Karpas-422 (cell line): ENCODE results near the gene CHIT1. TPM values are rescaled to one million over a fixed set of nuclear protein-coding genes. Genes with fewer than 3 reads are reported as not detected.
"Not testable (repeated sequence)": the region's sequence is repeated elsewhere in the genome, so short reads cannot be mapped to it uniquely, and the experiment has no call there.

Experiments used
- DNase-seq: peaks from one replicate; pipeline ENCODE4 v3.0.0-alpha.2; 2015
- H2AFZ ChIP-seq: fragments of 200-600 bp; sonication (generic); 2 replicates; pipeline ENCODE4 v1.6.1; 2014; ENCODE audit warnings: antibody characterized with exemption, low read length, mixed read lengths
- H3K27ac ChIP-seq: fragments of 200-600 bp; sonication (generic); 2 replicates; pipeline ENCODE4 v1.5.1; 2014; ENCODE audit warnings: mild to moderate bottlenecking, low read length, moderate library complexity
- H3K27me3 ChIP-seq: fragments of 200-600 bp; sonication (generic); 2 replicates; pipeline ENCODE4 v1.6.1; 2014; ENCODE audit warnings: low read length, mixed read lengths
- H3K36me3 ChIP-seq: fragments of 200-600 bp; sonication (generic); 2 replicates; pipeline ENCODE4 v1.6.1; 2014; ENCODE audit warnings: low read length, mixed read lengths; ENCODE audit not compliant: insufficient read depth
- H3K4me1 ChIP-seq: fragments of 200-600 bp; sonication (generic); 2 replicates; pipeline ENCODE4 v1.6.1; 2014; ENCODE audit warnings: mild to moderate bottlenecking, low read length, mixed read lengths
- H3K4me2 ChIP-seq: fragments of 200-600 bp; sonication (generic); 2 replicates; pipeline ENCODE4 v1.6.1; 2014; ENCODE audit warnings: low read length, low read depth, mild to moderate bottlenecking; ENCODE audit not compliant: poor library complexity, severe bottlenecking
- H3K4me3 ChIP-seq: fragments of 200-600 bp; sonication (generic); 2 replicates; pipeline ENCODE4 v1.5.1; 2014; ENCODE audit warnings: mild to moderate bottlenecking, antibody characterized with exemption, low read length, mixed read lengths
- H3K79me2 ChIP-seq: fragments of 200-600 bp; sonication (generic); 2 replicates; pipeline ENCODE4 v1.6.1; 2014; ENCODE audit warnings: mild to moderate bottlenecking, low read length, mixed read lengths
- H3K9ac ChIP-seq: fragments of 200-600 bp; sonication (generic); 2 replicates; pipeline ENCODE4 v1.6.0; 2014; ENCODE audit warnings: low read length
- H3K9me2 ChIP-seq: fragments of 200-600 bp; sonication (generic), shearing (Covaris generic); replicated peaks from 2 replicates; pipeline ENCODE4 v1.6.0; 2014; ENCODE audit warnings: mild to moderate bottlenecking, low read length, moderate library complexity; ENCODE audit not compliant: insufficient read depth
- H3K9me3 ChIP-seq: fragments of 300-700, 200-600 bp; sonication (generic); 2 replicates; pipeline ENCODE4 v1.6.1; 2014; ENCODE audit warnings: low read length, mixed read lengths
- H4K20me1 ChIP-seq: fragments of 200-600 bp; sonication (generic); 2 replicates; pipeline ENCODE4 v1.6.1; 2014; ENCODE audit warnings: mild to moderate bottlenecking, antibody characterized with exemption, low read length, low read depth; ENCODE audit not compliant: insufficient read depth
- total RNA-seq: library from RNA; depleted of rRNA; stranded (reverse); fragments of >200 nt; shearing (Covaris generic); gene quantifications from 2 replicates; pipeline ENCODE4 v1.2.3, GENCODE V29; 2014; ENCODE audit warnings: low replicate concordance

Gene CHIT1
- total RNA-seq, 1 experiment from 2014 or later, result 0.89 TPM

GRCh38 chr1:203238535-203238934, 9.1 kb upstream of the CHIT1 start:
- Histone ChIP-seq H3K9me2 (no peaks in the 10 kb centered on the region), H4K20me1 (no peaks in the 10 kb centered on the region), H3K79me2 (no peaks in the 10 kb centered on the region), H3K36me3 (no peaks in the 10 kb centered on the region), H3K27ac (no peak overlapping the region), H3K4me3 (no peak overlapping the region), H3K27me3 (no peaks in the 10 kb centered on the region; the same call in 1 of the 2 replicates), H3K4me1 (peaks cover 10% of the 10 kb centered on the region), H3K9ac (no peak overlapping the region), H3K9me3 (peaks cover 8% of the 10 kb centered on the region; the same call in 1 of the 2 replicates), H2AFZ (no peak overlapping the region), H3K4me2 (no peak overlapping the region)
- no peak for DNase-seq

DNA sequence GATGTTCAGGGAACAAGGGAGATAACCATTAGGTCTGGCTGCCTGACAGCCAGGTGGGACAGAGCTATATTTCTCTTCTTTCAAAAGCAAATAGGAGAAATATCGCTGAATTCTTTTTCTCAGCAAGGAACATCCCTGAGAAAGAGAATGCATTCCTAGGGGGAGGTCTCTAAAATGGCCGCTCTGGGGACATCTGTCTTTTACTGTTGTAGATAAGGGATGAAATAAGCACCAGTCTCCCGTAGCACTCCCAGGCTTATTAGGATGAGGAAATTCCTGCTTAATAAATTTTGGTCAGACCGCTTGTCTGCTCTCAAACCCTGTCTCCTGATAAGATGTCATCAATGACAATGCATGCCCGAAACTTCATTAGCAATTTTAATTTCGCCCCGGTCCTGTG, 5.4 kb upstream of the CHIT1 start:
- not testable (repeated sequence) for DNase-seq, H4K20me1 ChIP-seq, H2AFZ ChIP-seq, H3K36me3 ChIP-seq, H3K9ac ChIP-seq, H3K4me3 ChIP-seq, H3K4me2 ChIP-seq, H3K79me2 ChIP-seq, H3K27me3 ChIP-seq, H3K9me3 ChIP-seq, H3K4me1 ChIP-seq, H3K27ac ChIP-seq, H3K9me2 ChIP-seq

GRCh38 chr1:203228670-203229069, 803 bp downstream of the CHIT1 start:
- Histone ChIP-seq H2AFZ (no peak overlapping the region), H3K9me2 (no peaks in the 10 kb centered on the region), H3K9me3 (no peaks in the 10 kb centered on the region), H3K4me2 (no peak overlapping the region), H3K9ac (no peak overlapping the region), H3K27me3 (no peaks in the 10 kb centered on the region; the same call in 1 of the 2 replicates), H4K20me1 (no peaks in the 10 kb centered on the region), H3K4me1 (no peaks in the 10 kb centered on the region), H3K4me3 (no peak overlapping the region), H3K36me3 (no peaks in the 10 kb centered on the region), H3K79me2 (no peaks in the 10 kb centered on the region), H3K27ac (no peak overlapping the region)
- DNase-seq, result no peak

- Histone ChIP-seq H3K4me2 (no peak overlapping the region), H3K4me1 (no peaks in the 10 kb centered on the region), H3K36me3 (no peaks in the 10 kb centered on the region), H3K27ac (no peak overlapping the region), H3K27me3 (no peaks in the 10 kb centered on the region), H4K20me1 (no peaks in the 10 kb centered on the region), H3K4me3 (no peak overlapping the region), H3K79me2 (no peaks in the 10 kb centered on the region), H3K9me2 (no peaks in the 10 kb centered on the region), H3K9ac (no peak overlapping the region), H3K9me3 (no peaks in the 10 kb centered on the region), H2AFZ (no peak overlapping the region)
- no peak for DNase-seq
Measured at GRCh38 chr1:203227371-203228083, 1.9 kb downstream of the CHIT1 start.

DNA sequence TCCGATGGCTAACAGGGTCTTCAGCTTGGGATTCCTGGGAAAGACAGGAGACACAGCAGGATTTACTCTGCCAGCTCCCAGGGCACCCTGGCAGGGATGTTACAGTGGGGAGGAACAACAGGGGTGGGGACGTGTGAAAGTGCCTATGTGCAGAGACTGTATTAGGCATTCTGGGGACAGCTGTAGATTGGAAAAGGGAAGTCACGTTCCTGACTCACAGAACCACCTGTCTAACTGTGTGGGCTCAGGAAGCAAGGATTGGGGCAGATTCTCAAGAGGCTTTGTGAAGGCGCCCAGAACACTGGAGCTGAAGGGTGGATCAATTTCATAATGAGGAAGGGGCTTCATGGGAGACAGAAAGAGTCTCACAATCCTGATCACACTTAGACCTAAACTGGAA, 4.4 kb downstream of the CHIT1 start:
- DNase-seq, result no peak
- Histone ChIP-seq H3K4me1 (no peaks in the 10 kb centered on the region), H3K9ac (no peak overlapping the region), H3K79me2 (no peaks in the 10 kb centered on the region), H3K9me3 (no peaks in the 10 kb centered on the region), H3K9me2 (no peaks in the 10 kb centered on the region), H3K4me3 (no peak overlapping the region), H3K36me3 (no peaks in the 10 kb centered on the region), H2AFZ (no peak overlapping the region), H3K27me3 (no peaks in the 10 kb centered on the region), H4K20me1 (no peaks in the 10 kb centered on the region), H3K4me2 (no peak overlapping the region), H3K27ac (no peak overlapping the region)

GRCh38 chr1:203223012-203223775, 6.3 kb downstream of the CHIT1 start:
- Histone ChIP-seq H3K27ac (no peak overlapping the region), H3K4me3 (no peak overlapping the region), H3K9me2 (no peaks in the 10 kb centered on the region), H3K9ac (no peak overlapping the region), H3K9me3 (no peaks in the 10 kb centered on the region), H3K36me3 (no peaks in the 10 kb centered on the region), H3K4me2 (no peak overlapping the region), H2AFZ (no peak overlapping the region), H4K20me1 (no peaks in the 10 kb centered on the region), H3K4me1 (no peaks in the 10 kb centered on the region), H3K79me2 (no peaks in the 10 kb centered on the region), H3K27me3 (no peaks in the 10 kb centered on the region)
- no peak for DNase-seq

- no peak for DNase-seq
- Histone ChIP-seq H3K4me1 (peaks cover 17% of the 10 kb centered on the region), H3K4me2 (no peak overlapping the region), H3K36me3 (no peaks in the 10 kb centered on the region), H3K9me3 (no peaks in the 10 kb centered on the region), H3K27me3 (no peaks in the 10 kb centered on the region), H3K27ac (no peak overlapping the region), H3K79me2 (no peaks in the 10 kb centered on the region), H4K20me1 (no peaks in the 10 kb centered on the region; the same call in 1 of the 2 replicates), H3K4me3 (no peak overlapping the region), H2AFZ (no peak overlapping the region), H3K9ac (no peak overlapping the region), H3K9me2 (no peaks in the 10 kb centered on the region)
Measured at GRCh38 chr1:203219934-203220333, 9.5 kb downstream of the CHIT1 start.

DNA sequence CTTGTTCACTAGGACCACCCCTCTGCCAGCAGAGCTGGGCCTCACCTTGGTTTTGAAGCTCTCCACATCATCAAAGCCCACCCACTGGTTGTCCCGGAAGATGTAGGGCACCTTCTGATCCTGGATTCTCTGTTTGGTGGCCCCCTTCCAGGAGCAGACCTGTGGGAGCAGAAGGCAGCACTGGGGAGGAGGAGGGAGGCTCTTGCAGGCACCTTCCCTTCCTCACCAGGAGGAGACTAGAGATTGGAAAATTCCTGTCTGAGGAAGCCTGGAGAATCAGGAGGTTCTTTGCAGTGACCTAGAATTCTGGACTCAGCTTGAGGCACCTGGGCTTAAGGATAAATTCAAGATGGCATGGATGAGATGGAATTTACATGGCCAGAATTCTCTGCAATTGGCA, 10.3 kb downstream of the CHIT1 start:
- no peak for DNase-seq
- no peaks in the 10 kb centered on the region; the same call in 1 of the 2 replicates for H4K20me1 ChIP-seq
- H3K27me3 ChIP-seq, result no peaks in the 10 kb centered on the region
- H3K4me2 ChIP-seq, result no peak overlapping the region
- no peaks in the 10 kb centered on the region for H3K9me2 ChIP-seq
- no peak overlapping the region for H2AFZ ChIP-seq
- no peak overlapping the region for H3K9ac ChIP-seq
- H3K36me3 ChIP-seq, result no peaks in the 10 kb centered on the region
- peaks cover 21% of the 10 kb centered on the region for H3K4me1 ChIP-seq
- H3K79me2 ChIP-seq, result no peaks in the 10 kb centered on the region
- no peak overlapping the region for H3K4me3 ChIP-seq
- H3K9me3 ChIP-seq, result no peaks in the 10 kb centered on the region
- H3K27ac ChIP-seq, result no peak overlapping the region
